Endothelial cell (in vitro differentiated cells): ENCODE results near the gene GTF3A. TPM values are rescaled to one million over a fixed set of nuclear protein-coding genes. Genes with fewer than 3 reads are reported as not detected.

ENCODE experiments used
- DNase-seq: peaks from one replicate; pipeline ENCODE4 v3.0.0; 2021; ENCODE audit warnings: low spot score
- H3K27ac Mint-ChIP-seq: one replicate; pipeline ENCODE4 v1.8.0; 2021; ENCODE audit warnings: mixed read lengths, inconsistent platforms; ENCODE audit not compliant: unreplicated experiment
- H3K27me3 Mint-ChIP-seq: one replicate; pipeline ENCODE4 v1.8.0; 2021; ENCODE audit warnings: mild to moderate bottlenecking, moderate library complexity, mixed read lengths, inconsistent platforms; ENCODE audit not compliant: unreplicated experiment
- H3K36me3 Mint-ChIP-seq: one replicate; pipeline ENCODE4 v1.8.0; 2021; ENCODE audit warnings: mild to moderate bottlenecking, low read depth, mixed read lengths, inconsistent platforms; ENCODE audit not compliant: unreplicated experiment
- H3K4me1 Mint-ChIP-seq: one replicate; pipeline ENCODE4 v1.8.0; 2021; ENCODE audit warnings: mild to moderate bottlenecking, mixed read lengths, inconsistent platforms; ENCODE audit not compliant: unreplicated experiment
- H3K4me3 Mint-ChIP-seq: one replicate; pipeline ENCODE4 v1.8.0; 2021; ENCODE audit warnings: mild to moderate bottlenecking, mixed read lengths, inconsistent platforms; ENCODE audit not compliant: unreplicated experiment
- H3K9me3 Mint-ChIP-seq: one replicate; pipeline ENCODE4 v1.8.0; 2021; ENCODE audit warnings: mixed read lengths, inconsistent platforms; ENCODE audit not compliant: unreplicated experiment
- CTCF ChIP-seq: fragments of 200-600 bp; sonication (generic); IDR thresholded peaks from one replicate; pipeline ENCODE4 v1.5.0; 2021; ENCODE audit warnings: antibody characterized with exemption; ENCODE audit not compliant: unreplicated experiment
- total RNA-seq: library from RNA; stranded (reverse); fragmentation: NEBNext Ultra II Directional; extraction: Animal tissue kit (Norgen Biotek cat#: 25700); gene quantifications from one replicate; pipeline ENCODE4 v1.2.1, GENCODE V29; 2021; ENCODE audit not compliant: unreplicated experiment

Gene GTF3A
- total RNA-seq, 1 donor from 2014 or later = 73.6 TPM

GRCh38 chr13:27432180-27432579 is 7.8 kb downstream of the GTF3A start:
- no peak for DNase-seq
- Mint-ChIP-seq H3K4me1 (peaks cover 20% of the 10 kb centered on the region), H3K4me3 (no peak overlapping the region), H3K9me3 (no peaks in the 10 kb centered on the region), H3K36me3 (peaks cover 28% of the 10 kb centered on the region), H3K27me3 (peaks cover 3% of the 10 kb centered on the region), H3K27ac (no peak overlapping the region)
- no peak for TF ChIP-seq CTCF

DNA sequence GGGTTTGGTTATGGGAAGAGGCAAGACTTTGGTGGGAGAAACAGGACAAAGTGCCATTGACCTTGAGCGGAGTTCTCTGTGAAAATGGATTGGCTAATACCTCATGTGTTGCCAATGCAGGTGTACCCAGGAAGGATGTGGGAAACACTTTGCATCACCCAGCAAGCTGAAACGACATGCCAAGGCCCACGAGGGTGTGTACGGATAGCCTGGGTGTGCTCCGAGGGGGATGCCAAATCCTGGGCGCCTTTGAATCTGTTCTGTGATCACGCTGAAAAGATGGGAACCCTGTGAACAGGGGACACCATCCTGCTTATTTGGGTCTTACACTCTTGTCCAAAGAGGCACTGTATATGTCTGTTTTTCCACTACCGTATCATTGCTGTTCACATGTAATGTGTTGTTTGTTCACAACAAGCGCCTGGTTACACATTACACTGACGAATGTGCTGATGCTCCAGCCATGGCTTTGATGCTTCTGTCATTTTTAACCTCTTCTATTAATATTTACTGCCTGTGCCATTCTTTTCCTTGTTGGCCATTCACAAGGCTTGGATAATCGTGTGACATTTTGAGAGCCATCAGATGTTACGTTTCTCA is 8.3 kb downstream of the GTF3A start:
- no peak for TF ChIP-seq CTCF
- no peak for DNase-seq
- Mint-ChIP-seq H3K27me3 (peaks cover 2% of the 10 kb centered on the region), H3K27ac (no peak overlapping the region), H3K36me3 (peaks cover 26% of the 10 kb centered on the region), H3K9me3 (no peaks in the 10 kb centered on the region), H3K4me1 (peaks cover 16% of the 10 kb centered on the region), H3K4me3 (no peak overlapping the region)

- no peak overlapping the region for H3K27ac Mint-ChIP-seq
These were observed 12.7 kb downstream of the GTF3A start for GRCh38 chr13:27437126-27437525.

GRCh38 chr13:27440408-27440807 is 16.0 kb downstream of the GTF3A start:
- peaks cover 2% of the 10 kb centered on the region for H3K27me3 Mint-ChIP-seq
- TF ChIP-seq CTCF = no peak
- H3K36me3 Mint-ChIP-seq = peaks cover 23% of the 10 kb centered on the region
- H3K4me3 Mint-ChIP-seq = no peak overlapping the region
- no peak overlapping the region for H3K27ac Mint-ChIP-seq
- peaks cover 12% of the 10 kb centered on the region for H3K4me1 Mint-ChIP-seq
- H3K9me3 Mint-ChIP-seq = no peaks in the 10 kb centered on the region
- no peak for DNase-seq

More at GRCh38 chr13:27437126-27437525, 12.7 kb downstream of the GTF3A start:
- DNase-seq = no peak
- Mint-ChIP-seq H3K27me3 (no peaks in the 10 kb centered on the region), H3K9me3 (no peaks in the 10 kb centered on the region), H3K4me3 (no peak overlapping the region), H3K36me3 (peaks cover 25% of the 10 kb centered on the region), H3K4me1 (peaks cover 13% of the 10 kb centered on the region)
- TF ChIP-seq CTCF = no peak

GRCh38 chr13:27442071-27442647 is 17.7 kb downstream of the GTF3A start:
- no peak for DNase-seq
- Mint-ChIP-seq H3K27ac (peak overlapping the region; percentile 7), H3K27me3 (peaks cover 2% of the 10 kb centered on the region), H3K4me3 (peak overlapping the region; percentile 14), H3K36me3 (peaks cover 17% of the 10 kb centered on the region), H3K9me3 (no peaks in the 10 kb centered on the region), H3K4me1 (peaks cover 26% of the 10 kb centered on the region)
- no peak for TF ChIP-seq CTCF
